GM21737 (cell line): ENCODE results near the gene VAMP8.
"Not testable (repeated sequence)": the region's sequence is repeated elsewhere in the genome, so short reads cannot be mapped to it uniquely, and the experiment has no call there.

ENCODE experiments used
- ATAC-seq: cut with Tn5 transposase; IDR thresholded peaks from one replicate; pipeline ENCODE4 v1.9.1; 2021; ENCODE audit warnings: mild to moderate bottlenecking, moderate library complexity; ENCODE audit not compliant: unreplicated experiment

VAMP8 gene

DNA sequence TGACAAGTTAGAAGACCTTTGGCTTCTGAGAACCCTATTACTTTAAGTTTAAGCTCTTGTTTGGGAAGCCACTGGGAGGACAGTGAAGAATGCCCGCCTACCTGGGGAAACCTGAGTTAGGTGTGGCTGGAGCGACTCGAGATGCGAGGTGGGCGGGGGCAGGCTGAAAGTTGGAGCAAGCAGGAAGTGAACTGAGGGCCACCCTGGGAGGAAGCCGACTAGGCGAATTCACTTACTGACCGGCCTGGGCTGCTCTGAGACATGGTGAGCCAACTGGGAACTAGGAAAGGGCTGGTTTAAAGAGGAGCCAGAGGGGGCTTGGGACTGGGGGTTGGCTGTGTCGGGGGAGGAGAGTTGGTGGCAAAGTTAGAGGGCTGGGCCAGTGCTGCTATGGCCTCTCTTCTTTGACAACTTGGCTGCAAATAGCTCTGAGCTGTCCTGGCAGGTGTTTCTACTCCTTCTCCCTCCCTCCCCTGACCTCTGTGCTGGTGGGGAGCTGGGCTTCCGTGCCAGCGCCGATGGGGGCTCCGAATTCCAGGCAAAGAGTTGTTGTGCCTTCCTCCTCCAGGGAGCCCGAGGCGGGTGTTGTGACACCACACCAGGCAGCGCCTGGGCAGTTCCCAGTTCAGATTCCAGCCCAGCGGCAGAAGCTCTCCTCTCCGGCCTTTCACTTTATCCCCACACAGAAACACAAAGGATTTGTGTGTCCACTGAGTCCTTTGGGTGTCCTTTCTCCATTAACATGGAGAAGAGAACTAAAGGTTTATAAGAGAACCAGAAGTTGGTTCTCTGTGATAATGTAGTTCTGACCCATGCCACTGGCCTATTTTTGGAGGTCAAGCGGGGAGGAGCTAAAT, at the start of gene VAMP8:
VAMP8 (plus strand) TSS at position 201 of the 857 bp plus-strand sequence; CDS start at position 262, 61 bp downstream.
- ATAC-seq, result peak; percentile 68

DNA sequence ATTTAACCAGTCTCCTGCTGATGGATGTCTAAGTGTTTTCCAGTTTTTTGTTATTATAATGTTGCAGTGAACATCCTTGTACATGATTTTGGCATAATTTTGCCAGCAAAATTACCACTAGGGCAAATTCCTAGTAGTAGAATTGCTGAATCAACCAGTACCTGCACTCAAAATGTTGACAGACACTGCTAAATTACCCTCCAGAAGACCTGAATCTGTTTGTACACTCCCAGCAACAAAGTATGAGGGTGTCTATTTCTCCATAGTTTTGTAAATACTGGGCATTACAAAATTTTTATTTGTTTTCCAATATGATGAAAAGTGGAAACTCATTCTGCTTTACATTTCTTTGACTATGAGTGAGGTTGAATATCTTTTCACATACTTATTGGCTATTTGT, 49.6 kb upstream of the VAMP8 start:
- no peak for ATAC-seq

DNA sequence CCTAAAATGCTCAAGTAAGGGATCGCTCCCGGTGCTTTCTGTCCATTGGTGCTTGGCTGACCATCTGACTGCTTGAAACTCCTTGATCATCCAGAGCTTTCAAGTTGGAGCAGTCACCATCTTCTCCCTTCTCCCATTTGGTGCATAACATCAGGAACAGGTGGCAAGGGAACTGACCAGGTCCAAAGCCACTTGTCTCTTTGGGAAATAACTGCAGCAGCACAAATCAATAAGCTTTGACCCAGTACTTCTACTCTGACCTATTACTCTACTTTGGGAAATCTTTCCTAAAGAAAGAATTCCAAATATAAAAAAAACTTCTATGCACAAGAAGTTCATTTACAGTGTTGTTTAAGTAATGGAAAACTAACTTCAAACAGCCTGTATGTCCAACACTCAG, 49.0 kb upstream of the VAMP8 start:
- ATAC-seq, result no peak

DNA sequence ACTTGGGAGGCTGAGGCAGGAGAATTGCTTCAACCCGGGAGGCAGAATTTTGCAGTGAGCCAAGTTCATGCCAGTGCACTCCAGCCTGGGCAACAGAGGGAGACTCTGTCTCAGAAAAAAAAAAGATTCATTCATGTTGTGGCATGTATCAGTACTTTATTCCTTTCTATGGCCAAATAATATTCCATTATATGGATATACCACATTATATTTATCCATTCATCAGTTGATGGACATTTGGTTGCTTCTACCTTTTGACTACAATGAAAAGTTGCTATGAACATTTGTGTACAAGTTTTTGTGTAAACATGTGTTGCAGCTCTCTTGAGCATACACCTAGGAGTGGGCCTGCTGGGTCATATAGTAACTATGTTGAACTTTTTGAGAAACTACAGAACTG, 47.6 kb upstream of the VAMP8 start:
- no peak for ATAC-seq

DNA sequence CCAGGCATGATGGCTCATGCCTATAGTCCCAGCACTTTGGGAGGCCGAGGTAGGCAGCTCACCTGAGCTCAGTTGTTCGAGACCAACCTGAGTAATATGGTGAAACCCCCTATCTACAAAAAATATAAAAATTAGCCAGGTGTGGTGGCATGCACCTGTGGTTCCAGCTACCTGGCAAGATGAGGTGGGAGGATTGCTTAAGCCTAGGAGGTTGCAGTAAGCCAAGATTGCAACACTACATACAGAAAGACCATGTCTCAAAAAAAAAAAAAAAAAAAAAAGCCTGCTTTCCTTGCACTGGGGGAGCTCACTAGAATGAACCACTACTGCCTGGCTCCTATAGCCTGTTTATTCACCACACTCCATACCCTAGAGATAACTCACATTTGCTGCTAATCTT, 45.8 kb upstream of the VAMP8 start:
- ATAC-seq, result no peak

DNA sequence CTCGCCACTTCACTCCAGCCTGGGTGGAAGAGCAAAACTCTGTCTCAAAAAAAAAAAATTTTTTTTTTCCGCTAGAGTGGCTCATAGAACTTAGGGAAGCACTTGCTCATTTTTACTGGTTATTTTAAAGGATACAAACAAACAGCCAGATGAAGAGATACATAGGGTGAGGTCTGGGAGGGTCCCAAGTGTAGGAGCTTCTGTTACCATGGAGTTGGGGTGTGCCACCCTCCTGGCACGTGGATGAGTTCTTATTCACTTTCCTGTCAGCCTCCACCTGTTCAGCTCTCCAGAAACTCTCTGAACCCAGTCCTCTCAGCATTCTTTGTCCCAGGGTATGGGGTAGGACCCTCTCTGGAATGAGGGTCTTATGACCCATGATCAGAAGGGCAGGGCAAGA, 43.3 kb upstream of the VAMP8 start:
- ATAC-seq, result no peak

DNA sequence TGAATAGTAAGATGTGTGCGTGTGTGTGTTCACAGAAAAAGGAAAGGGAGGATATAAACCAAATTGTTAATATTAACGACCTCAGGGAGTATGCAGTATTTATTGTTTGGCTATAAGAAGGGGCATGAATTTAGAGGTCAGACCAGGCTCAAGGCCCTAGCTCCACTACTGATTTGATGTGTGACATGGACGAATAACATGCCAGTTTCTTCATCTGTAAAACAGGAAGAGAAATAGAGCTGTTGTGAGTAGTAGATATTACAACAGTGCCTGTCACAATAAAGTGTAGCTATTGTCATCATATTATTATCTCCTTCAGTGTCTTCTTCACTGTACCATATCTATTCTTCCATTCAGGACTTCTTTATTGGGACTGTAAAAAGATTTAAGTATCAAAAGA, 42.5 kb upstream of the VAMP8 start:
- ATAC-seq, result no peak

DNA sequence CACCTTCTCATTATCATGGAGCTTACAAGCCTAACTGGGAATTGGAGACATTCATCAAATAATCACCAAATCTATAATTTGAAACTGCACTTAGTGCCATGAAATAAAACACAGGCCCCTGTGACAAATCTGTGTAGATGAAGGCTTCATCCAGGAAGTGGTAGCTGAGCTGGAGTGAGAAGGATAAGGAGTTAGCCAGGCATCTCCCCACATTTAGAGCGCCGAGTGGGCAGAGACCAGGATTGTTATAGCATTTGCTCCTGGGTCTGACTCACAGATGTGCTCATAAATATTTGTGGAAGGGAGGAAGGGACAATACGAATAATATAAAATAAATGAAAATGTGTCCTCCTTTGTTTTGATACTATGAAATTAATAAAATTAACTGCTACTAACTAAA, 40.9 kb upstream of the VAMP8 start:
- ATAC-seq, result no peak

DNA sequence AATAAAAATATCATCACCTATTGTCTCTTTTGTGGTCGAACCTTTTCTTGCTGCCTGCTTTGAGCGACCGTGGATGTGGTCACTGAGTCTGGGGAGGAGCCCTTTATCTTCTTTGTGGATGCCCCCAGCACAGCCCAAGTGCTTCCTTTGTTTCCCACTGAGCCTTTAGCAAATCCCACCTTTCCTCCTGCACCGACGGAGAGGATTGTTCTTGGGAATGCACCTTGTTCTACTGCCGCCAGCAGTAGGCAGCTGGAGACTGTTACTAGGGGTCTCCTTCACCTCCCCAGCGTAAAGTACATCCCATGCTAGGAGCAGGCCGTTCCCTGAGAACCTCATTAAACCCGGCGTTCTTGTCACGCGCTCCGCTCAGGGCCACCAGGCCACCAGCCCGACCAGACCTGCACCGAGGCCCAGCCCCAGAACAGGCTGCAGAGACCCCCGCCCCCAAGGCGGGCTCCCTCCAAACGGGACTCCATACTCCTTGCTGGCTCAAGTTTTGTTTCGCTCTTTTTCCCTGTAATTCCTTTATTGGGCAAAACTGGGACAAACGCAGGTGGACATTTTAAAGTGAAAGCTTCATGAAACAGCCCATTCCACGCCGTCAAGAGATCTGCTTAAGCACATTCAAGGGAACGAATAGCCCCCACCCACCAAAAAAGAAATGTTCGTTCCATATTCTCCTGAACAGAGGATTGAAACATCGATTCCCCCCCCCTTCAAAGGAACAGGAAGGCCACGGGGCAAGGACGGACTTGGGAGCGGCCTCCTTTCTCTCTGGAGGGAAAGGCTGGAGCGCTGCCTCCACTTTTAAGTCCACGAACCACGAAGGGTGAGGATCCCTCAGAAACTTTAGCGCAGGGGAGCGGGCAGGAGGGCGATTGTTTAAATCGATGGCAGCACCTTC, 39.5 kb upstream of the VAMP8 start:
- ATAC-seq, result peak; percentile 1

DNA sequence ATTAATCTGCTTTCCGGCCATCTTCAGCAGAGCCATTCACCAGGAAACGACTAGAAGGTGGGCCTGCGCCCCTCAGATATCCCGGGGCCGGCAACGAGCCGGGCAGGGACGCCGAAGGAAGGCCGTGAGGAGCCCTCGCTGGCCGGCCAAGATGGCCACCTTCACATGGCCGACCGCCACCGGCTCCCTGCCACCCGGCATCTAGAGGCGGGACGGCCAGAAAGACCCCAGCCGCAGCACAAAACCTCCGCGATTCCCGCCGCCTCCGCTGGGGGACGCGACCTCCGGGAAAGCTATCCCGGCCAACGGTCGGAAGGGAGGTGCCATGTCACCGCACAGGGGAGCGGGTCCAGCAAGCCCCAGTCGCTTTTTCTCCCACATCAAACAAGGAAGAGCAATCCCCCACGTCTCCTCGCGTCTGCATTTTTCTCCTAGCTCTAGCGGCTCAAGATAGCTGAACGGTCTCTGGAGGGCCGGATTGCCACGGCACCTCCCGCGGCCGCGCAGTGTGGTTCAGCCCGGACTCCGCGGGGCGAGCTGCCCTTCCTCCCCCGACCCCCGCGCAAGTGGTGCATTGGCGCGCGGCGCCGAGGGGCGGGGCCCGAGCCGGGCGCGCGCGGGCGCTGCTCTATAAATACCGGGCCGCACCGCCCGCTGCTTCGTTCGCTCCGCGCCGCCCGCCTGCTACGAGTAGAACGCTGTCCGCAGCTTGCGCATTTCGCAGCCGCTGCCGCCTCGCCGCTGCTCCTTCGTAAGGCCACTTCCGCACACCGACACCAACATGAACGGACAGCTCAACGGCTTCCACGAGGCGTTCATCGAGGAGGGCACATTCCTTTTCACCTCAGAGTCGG, 38.7 kb upstream of the VAMP8 start, which contains the start of gene MAT2A:
MAT2A (plus strand) TSS at position 662 of the 854 bp plus-strand sequence; CDS start at position 782, 120 bp downstream.
- ATAC-seq, result peak; percentile 73

DNA sequence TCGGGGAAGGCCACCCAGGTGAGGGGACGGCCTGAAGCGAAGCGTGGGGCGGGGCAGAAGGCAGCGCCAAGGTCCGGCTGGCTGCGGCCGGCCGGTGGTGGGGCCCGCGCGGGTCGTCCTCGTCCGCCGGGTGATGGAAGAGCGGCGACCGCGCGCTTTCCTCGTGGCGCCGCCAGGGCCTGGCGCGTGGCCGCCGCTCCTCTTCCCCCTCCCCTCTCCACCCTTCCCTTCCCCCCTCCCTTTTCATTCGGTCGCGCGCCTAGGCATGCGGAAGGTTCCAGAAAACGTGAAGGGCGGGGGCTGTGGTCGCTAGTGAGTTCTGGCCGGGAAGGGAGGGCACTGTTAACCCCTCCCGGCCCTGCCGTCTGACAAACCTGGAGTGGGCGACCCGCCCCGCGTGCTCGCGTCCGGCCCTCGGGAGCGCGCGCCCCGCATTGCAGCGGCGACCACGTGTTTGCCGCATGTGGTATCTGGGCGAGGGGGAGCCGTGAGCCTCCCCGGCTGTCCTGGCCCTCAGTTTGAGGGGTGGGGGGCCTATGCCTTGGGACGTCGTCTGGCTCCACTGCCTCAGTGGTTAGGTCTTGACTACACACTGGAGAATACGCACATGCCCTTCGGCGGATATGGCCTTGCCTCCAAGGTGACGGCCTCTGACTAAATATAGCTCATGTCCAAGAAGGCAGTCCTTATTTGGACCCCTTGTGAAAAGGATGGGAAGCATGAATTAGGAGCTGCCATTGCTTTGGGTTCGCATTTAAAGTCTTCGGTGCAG, 37.8 kb upstream of the VAMP8 start:
- ATAC-seq, result peak; percentile 24

DNA sequence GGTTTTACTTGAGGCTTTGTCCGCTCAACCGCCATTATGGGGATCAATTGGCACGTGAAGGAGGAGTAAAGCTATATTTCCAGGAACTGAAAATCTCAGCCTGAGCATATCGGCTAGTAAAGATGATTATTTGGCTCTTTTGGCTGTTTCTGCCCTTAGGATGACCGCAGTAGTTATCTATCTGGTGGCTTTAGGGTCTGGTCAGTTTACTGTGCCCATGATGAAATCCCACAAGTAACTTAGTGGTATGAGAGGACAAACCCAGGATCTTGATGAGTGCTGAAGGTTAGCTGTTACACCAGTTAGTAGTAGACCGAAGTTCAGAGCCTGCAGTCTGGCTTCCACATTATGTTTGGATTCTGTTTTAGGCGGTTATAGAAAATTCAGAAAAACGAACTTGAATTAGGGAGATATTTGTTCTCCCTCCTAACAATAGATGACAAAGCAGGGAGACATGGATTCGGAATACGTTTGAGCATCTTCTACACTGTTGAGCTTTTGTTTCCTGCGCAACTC, 37.2 kb upstream of the VAMP8 start:
- no peak for ATAC-seq

DNA sequence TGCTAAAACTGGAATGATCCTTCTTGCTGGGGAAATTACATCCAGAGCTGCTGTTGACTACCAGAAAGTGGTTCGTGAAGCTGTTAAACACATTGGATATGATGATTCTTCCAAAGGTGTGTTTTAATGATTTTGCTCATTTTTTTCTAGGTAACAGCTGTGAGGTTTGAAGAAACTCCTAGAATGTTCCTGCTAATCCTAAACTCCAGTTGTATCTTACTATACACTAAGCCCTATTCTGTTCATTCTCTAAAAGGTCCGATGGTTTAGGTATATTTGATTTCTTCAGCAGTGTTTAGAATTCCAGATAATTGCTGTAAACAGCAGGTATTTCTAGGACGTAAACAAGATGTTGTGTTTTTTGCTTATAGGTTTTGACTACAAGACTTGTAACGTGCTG, 36.1 kb upstream of the VAMP8 start:
- no peak for ATAC-seq

DNA sequence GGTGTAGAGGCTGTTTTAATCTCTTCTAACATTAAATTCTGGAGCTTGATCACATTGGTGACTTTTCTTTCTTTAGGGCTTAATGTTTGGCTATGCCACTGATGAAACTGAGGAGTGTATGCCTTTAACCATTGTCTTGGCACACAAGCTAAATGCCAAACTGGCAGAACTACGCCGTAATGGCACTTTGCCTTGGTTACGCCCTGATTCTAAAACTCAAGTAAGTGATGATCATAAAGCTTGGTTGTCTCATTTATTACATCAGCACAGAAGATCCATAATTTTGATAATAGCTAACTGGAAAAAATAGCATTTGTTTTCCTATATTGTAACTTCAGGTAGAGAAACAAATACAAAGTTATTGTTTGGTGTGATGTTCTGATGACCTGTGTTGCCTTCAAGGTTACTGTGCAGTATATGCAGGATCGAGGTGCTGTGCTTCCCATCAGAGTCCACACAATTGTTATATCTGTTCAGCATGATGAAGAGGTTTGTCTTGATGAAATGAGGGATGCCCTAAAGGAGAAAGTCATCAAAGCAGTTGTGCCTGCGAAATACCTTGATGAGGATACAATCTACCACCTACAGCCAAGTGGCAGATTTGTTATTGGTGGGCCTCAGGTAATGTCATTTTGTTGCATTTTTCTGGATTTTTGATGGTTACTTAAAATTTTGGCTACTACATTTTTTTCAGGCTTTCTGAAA, 35.5 kb upstream of the VAMP8 start:
- no peak for ATAC-seq

DNA sequence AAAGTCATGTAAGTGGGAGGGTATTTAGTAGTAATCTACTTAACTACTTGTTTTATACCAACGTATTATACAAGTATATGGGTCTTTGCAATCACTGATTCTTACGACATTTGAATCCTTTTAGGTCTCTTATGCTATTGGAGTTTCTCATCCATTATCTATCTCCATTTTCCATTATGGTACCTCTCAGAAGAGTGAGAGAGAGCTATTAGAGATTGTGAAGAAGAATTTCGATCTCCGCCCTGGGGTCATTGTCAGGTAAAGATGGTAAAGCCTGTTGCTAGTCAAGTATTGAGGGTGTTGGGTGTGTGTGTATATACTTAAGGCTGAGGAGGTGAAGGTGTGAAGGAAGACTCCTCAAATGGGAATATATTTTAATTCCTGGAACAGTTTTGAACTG, 34.6 kb upstream of the VAMP8 start:
- ATAC-seq, result no peak

DNA sequence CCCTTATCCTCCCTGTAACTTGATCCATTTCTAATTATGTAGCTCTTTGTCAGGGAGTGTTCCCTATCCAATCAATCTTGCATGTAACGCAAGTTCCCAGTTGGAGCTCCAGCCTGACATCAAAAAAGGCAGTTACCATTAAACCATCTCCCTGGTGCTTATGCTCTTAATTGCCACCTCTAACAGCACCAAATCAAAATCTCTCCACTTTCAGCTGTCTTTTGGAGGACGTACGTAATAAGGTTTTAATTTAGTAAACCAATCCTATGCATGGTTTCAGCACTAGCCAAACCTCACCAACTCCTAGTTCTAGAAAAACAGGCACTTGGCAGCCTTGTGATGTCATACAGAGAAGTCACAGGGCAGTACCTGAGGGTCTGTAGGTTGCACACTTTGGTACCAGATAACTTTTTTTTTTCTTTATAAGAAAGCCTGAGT, 33.1 kb upstream of the VAMP8 start:
- ATAC-seq, result not testable (repeated sequence)

DNA sequence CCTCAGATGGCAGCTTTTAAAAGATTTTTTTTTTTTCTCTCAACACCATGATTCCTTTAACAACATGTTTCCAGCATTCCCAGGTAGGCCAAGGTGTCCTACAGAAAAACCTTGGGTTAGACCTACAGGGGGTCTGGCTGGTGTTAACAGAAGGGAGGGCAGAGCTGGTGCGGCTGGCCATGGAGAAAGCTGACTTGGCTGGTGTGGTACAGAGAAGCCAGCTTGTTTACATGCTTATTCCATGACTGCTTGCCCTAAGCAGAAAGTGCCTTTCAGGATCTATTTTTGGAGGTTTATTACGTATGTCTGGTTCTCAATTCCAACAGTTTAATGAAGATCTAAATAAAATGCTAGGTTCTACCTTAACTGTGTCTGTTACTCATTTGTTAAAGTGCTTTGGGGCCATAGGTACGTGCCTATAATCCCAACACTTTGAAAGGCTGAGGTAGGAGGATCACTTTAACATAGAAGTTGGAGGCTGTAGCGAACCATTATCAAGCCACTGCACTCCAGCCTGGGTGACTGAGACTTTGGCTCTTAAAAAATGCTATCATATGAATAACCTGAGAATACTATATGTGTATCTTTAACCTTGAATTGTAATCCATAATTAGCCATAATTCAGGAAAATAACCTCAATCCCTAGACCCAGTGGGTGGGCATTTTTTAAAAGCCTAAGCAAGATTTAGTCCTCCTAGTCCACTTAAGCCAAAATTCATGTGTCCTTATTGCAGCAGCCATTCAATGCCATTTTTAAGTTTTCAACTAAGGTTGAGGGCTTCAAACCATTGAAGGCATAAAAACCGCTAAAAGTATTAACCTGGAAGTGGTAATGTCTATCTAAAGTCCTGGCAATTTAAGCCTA, 32.2 kb upstream of the VAMP8 start:
- not testable (repeated sequence) for ATAC-seq

DNA sequence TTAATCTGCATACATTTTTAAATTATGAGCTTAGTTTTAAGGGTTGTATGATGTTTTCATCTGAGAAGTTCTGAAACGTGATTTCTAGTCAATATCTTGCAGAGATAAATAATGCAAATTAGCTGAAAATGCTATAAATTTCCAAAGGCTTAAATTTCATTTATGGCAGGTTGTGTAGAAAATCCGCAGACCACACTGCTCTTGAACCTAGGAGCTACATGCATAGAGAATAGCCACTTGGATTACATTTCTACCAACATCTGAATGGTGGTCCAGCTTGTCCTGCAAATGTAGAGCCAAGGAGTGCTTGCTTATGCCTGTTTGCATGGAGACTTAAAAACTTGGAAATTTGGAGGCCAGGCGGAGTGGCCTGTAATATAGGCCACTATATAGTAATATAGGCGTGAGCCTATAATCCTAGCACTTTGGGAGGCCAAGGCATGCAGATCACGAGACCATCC, 31.6 kb upstream of the VAMP8 start:
- ATAC-seq, result no peak
